ENCODE data around the gene ATXN10.

ATXN10 gene

GRCh38 chr22:45834241-45834640 lies 162.6 kb downstream of the ATXN10 start:
- no peak for DNase-seq

GRCh38 chr22:45834795-45835194 lies 163.2 kb downstream of the ATXN10 start:
- no peak for DNase-seq

GRCh38 chr22:45836418-45837169 lies 165.0 kb downstream of the ATXN10 start:
- DNase-seq, result no peak

- no peak for DNase-seq
Measured at GRCh38 chr22:45837508-45837907, 165.9 kb downstream of the ATXN10 start.

- DNase-seq, result no peak
Measured at GRCh38 chr22:45838305-45838887, 166.8 kb downstream of the ATXN10 start.

- DNase-seq, result no peak
Measured at GRCh38 chr22:45840483-45840882, 168.8 kb downstream of the ATXN10 start.

- DNase-seq, result no peak
Measured at GRCh38 chr22:45842291-45842991, 170.8 kb downstream of the ATXN10 start.

- no peak for DNase-seq
Measured at GRCh38 chr22:45843031-45843430, 171.4 kb downstream of the ATXN10 start.

- no peak for DNase-seq
Measured at GRCh38 chr22:45843986-45844385, 172.4 kb downstream of the ATXN10 start.

GRCh38 chr22:45845076-45845487 lies 173.4 kb downstream of the ATXN10 start:
- DNase-seq, result no peak

- no peak for DNase-seq
Measured at GRCh38 chr22:45846952-45847351, 175.3 kb downstream of the ATXN10 start.

GRCh38 chr22:45848904-45849303 lies 177.3 kb downstream of the ATXN10 start:
- no peak for DNase-seq

GRCh38 chr22:45852826-45853225 lies 181.2 kb downstream of the ATXN10 start:
- DNase-seq, result no peak

GRCh38 chr22:45855961-45856360 lies 184.3 kb downstream of the ATXN10 start:
- DNase-seq, result no peak

- no peak for DNase-seq
Measured at GRCh38 chr22:45857519-45857918, 185.9 kb downstream of the ATXN10 start.

- no peak for DNase-seq
Measured at GRCh38 chr22:45859231-45860161, 187.9 kb downstream of the ATXN10 start.

- DNase-seq, result no peak
Measured at GRCh38 chr22:45860201-45860600, 188.6 kb downstream of the ATXN10 start.

- DNase-seq, result no peak
Measured at GRCh38 chr22:45861259-45861658, 189.6 kb downstream of the ATXN10 start.

- DNase-seq, result peak; percentile 62
Measured at GRCh38 chr22:45863981-45864751, 192.5 kb downstream of the ATXN10 start.

GRCh38 chr22:45864959-45865476 lies 193.4 kb downstream of the ATXN10 start:
- no peak for DNase-seq

GRCh38 chr22:45865561-45866125 lies 194.0 kb downstream of the ATXN10 start:
- DNase-seq, result no peak
